Stimulated activated CD8-positive, alpha-beta memory T cell treated with anti-CD3 and anti-CD28 coated beads, Interleukin-12 subunit alpha, Interleukin-12 subunit beta, amount 100 ng/mL, for 24 hours (primary cell): Measurements from ENCODE around the gene ADGRE1.

Experiments
- DNase-seq: peaks from one replicate; pipeline ENCODE4 v3.0.0-alpha.2; 2020; ENCODE audit errors: extremely low read depth

ADGRE1 gene

DNA sequence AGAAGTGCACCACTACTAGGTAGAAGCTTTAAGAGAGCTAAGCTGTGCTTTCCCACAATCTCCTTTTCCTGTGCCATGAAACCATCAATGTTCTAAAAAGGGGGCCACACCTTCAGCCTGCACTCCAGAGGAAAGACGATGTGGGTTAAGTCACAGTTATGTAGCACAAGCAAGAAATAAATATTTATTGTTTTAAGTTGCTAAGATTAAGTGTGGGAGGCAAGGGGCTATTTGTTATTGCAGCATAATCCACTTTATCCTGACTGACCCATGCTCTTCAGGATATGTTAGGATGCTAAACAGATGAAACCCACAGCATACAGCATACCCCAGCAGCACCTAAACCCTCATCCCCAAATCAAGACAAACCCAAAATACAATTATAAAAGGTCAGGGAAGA lies 69.2 kb downstream of the ADGRE1 start:
- no peak for DNase-seq

DNA sequence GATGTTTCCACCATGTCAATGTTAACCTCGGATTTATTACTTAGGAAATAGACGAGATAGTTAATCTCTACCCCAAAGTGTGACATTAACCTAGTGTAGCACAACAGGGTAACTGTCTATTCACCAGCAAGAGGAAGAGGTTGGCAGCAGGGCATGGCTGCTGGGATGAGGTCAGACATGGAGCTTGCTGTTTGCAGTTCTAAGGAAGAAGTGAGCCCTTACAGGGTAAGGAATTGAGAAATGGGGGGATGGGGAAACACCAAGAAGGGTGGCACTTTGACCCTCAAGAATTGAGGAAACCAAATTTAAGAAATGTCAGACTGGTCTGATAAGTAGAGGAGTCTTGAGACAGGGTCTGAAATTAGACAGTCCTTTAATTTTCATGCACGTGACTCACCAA lies 71.4 kb downstream of the ADGRE1 start:
- no peak for DNase-seq

DNA sequence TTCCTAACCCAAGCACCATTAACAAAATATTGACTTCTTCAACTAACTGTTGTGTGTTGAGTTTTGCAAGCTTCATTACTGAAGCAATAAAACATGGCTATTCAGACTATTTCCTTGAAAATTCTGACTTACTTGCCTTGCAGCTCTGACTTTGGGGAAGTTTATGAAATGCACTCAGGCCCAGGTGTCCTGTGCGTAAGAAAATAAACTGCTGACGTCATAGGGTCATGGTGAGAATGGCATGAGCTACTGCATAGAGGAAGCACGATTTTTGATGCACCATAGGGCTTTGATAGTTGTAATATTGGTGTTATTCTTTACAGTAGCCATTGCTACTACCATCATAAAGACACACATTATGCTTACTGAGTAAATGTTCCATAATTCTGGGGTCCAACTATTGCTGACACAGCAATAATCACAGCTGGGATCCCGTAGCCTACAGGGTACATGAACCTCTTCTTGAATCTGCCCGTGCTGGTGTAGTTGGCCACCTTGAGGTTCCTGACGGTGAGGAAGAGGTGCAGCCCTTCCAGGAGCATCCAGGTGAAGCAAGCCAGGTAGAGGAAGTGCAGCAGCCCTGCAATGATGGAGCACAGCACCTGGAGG lies 76.0 kb downstream of the ADGRE1 start:
- no peak for DNase-seq

DNA sequence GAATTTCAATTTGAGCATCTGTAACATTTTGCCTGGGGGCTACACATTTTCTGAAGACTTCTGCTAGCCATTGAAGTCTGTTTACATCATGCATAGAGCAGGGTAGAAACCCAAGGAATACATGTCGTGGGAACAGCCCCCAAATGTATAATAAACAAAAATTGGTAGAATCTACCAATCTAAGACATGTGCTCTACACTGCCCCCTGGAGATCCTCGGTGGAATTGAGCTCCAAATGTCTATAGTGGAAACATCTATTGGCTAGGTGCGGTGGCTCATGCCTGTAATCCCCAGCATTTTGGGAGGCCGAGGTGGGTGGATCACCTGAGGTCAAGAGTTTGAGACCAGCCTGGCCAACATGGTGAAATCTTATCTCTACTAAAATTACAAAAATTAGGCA lies 76.6 kb downstream of the ADGRE1 start:
- no peak for DNase-seq

DNA sequence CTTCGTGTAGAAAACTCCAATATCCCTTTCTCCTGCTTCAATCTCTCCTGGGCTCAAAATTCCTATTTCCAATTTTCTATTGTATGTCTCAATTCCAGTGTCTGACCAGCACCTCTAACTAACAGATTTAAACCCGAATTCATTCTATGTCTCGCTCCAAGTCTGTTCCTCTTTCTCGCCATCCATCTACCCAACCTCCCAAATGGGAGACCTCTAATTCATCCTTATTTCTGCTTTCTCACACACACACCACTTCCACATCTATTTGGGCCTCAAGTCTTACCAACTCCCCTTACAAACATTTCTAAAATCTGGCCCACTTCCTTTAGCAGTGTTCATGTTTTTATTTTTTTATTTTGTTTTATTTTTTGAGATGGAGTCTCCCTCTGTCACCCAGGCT lies 80.6 kb downstream of the ADGRE1 start:
- no peak for DNase-seq

DNA sequence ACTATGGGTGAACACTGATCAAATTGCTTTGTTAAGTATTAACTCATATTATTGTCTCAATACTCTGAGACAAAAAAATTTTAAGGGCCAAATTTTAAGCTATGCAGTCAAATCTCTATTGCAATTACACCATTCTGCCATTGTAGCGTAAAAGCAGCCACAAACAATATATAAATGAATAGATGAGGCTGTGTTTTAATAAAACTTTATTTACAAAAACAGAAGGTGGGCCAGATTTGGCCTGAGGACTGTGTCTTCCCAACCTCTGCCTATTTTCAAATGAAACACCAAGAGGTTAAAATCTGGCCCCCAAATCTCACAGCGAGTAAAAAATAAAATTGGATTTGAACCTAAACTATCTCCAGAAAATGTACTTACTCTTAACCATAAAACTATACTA lies 82.1 kb downstream of the ADGRE1 start:
- DNase-seq: no peak

DNA sequence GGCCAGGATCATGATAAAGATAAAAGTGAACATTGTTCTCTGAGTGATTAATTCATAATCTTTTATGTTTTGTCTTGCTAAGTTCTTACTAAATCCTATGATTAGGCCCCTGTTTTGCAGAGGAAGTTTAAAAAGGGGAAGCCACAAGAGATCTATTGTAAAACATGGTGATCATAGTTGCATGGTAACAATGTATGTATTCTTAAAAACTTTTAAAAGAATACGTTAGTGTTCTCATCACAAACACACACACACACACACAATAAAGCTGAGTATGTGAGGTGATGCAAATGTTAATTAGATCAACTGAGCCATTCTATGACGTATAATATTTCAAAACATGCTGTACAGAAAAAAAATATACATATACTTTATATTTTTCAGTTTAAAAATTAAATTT lies 82.6 kb downstream of the ADGRE1 start:
- no peak for DNase-seq

DNA sequence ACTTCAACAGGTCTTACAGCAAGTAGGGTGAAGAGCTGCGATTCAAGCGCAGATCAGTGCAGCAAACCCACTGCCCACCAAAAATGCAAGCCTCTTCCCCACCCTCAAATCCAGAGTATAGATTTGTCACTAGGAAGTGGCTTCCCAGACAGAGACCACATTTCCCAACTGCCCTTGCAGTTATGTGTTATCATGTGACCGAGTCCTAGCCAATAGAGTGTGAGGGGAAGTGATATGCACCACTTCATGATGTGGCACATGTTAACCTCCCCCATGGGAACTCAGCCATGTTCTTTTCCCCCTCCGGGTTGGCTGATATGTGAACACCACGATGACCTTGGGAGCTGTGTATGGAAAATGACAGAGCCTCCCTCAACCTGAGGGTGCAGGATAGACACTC lies 83.1 kb downstream of the ADGRE1 start:
- DNase-seq: no peak

DNA sequence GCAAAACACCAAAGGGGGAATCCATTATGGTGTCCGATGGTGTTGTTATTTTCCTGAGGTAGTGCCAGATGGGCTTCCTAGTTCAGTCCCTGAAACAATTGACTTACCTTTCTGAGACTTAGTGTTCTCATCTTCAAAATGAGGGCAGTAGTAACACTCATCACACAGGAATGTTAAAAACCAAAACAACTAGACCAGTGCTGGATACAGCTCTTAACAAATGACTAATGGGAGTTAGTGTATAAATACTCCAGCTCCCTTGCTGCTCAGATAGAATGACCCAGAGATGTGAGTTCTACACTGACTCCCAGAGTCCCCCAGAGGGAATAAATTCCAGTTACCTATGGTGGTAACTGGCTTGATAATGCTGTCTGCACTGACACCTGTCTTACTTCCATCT lies 84.0 kb downstream of the ADGRE1 start:
- DNase-seq: no peak

DNA sequence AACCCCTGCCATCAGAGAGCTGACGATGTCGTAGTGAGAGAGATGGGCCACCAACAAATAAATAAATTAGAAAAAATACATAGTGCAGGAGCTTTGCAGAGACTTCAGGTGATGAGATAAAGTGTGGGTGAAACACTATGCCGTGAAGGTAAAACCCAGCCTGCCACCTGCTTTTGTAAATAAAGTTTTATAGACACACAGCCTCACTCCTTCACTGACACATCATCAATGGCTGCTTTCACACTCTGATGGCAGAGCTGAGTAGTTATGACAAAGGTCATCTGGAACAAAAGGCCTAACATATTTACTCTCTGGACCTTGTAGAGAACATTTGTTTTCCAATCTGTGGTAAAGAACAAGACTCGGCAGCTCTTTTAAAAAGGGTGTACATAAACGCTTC lies 88.8 kb downstream of the ADGRE1 start:
- no peak for DNase-seq

DNA sequence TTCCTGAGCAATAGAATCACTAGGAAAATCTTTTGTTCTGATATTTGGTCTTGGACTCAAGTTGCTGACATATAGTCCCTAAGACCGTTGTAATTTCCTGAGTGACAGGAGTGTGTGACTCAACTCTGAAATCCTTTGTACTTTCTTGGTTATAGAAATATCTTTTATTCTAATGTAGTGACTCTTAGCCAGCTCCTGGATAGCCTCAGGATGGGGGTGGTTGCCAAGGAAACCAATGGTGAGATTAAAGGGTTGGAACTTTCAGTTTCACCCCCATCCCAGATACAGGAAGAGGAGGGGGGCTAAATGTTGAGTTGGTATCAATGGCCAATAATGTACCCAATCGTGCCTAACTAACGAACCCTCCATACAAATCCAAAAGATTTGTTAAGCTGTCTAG lies 92.0 kb downstream of the ADGRE1 start:
- no peak for DNase-seq

DNA sequence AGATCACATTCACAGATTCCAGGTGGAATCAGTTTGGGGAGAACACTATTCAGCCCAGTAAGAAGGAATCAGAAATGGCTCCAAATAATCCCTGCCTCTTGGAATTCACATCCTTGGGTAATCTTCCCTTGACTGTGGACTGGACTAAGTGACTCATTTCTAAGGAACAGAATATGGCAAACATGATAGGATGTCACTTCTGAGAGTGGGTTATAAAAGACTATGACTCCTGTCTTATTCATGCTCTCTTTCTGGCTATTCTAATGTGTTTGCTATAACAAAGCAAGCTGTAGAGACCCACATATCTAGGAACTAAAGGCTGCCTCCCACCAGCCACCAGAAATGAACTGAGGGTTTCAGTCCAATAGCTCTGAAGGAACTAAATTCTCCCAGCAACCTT lies 96.1 kb downstream of the ADGRE1 start:
- no peak for DNase-seq

DNA sequence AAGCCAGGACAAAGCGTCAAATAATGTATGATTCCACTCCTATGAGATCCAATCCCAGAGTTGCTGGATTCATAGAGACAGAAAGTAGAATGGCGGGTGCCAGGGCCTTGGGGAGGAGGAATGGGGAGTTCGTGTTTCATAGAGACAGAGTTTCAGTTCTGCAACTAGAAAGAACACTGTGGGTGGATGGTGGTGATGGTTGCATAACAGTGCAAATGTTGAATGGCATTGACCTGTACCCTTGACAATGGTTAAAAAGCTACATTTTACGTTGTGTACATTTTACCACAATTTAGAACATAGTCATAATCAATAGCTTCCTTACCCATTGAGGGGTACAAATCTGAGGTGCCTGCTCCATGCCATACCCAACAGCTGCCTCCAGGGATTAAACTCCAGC lies 100.5 kb downstream of the ADGRE1 start:
- DNase-seq: no peak

DNA sequence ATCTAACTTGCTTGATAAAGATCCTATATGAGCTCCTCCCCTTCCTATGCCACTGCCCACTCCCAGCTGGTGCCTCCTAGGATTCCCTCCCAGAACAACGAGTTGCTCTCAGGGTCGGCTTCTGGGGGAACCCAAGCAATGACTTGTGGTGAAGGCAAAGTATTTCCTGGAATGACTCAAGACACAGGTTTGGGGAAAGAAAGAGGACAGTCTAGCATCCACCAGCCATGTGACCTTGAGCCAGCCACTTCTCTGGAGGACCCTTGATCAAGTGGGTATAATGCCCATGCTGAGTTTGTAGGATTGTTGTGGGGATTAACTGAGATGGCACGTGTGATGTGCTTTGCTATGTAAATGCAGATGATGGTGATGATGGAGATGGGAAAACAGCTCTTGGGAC lies 100.9 kb downstream of the ADGRE1 start:
- no peak for DNase-seq
